C1 segment of cervical spinal cord (tissue), 14 donors: ENCODE data around the gene TMEM255B.
A peak's percentile ranks its signal among the peaks of the same experiment; 100 is the strongest.

Experiments used
- DNase-seq, 14 donors: peaks; one replicate each; lab custom pipeline; 2025; lab: John Stamatoyannopoulos, UW

Gene TMEM255B

GRCh38 chr13:113802090-113802531, 43.1 kb downstream of the TMEM255B start:
- no peak for DNase-seq

- no peak for DNase-seq
These were observed 43.7 kb downstream of the TMEM255B start for GRCh38 chr13:113802761-113803160.

- DNase-seq: no peak
These were observed 44.5 kb downstream of the TMEM255B start for GRCh38 chr13:113803409-113804016.

GRCh38 chr13:113804017-113804702, 45.1 kb downstream of the TMEM255B start:
- DNase-seq: no peak

GRCh38 chr13:113804703-113805430, 45.8 kb downstream of the TMEM255B start:
- no peak for DNase-seq

GRCh38 chr13:113805431-113806103, 46.5 kb downstream of the TMEM255B start:
- no peak for DNase-seq

- DNase-seq: no peak
These were observed 47.1 kb downstream of the TMEM255B start for GRCh38 chr13:113806104-113806471.

- no peak for DNase-seq
These were observed 47.5 kb downstream of the TMEM255B start for GRCh38 chr13:113806526-113806925.

- DNase-seq: no peak
These were observed 49.2 kb downstream of the TMEM255B start for GRCh38 chr13:113808058-113808834.

- no peak for DNase-seq
These were observed 50.9 kb downstream of the TMEM255B start for GRCh38 chr13:113809934-113810333.

- no peak for DNase-seq
These were observed 51.6 kb downstream of the TMEM255B start for GRCh38 chr13:113810640-113811039.

GRCh38 chr13:113811081-113811928, 52.3 kb downstream of the TMEM255B start:
- no peak for DNase-seq

- no peak for DNase-seq
These were observed 53.4 kb downstream of the TMEM255B start for GRCh38 chr13:113812178-113813040.

- DNase-seq: no peak
These were observed 54.2 kb downstream of the TMEM255B start for GRCh38 chr13:113813070-113813748.

GRCh38 chr13:113813749-113814434, 54.9 kb downstream of the TMEM255B start:
- no peak for DNase-seq

- DNase-seq: no peak
These were observed 55.4 kb downstream of the TMEM255B start for GRCh38 chr13:113814435-113814821.

GRCh38 chr13:113815151-113816058, 56.4 kb downstream of the TMEM255B start:
- DNase-seq: peak in 4 of 14 donors; percentile 13 to 59 (median 25)
